RKO (cell line): Measurements from ENCODE around the gene DYNLT3.

Experiments used
- DNase-seq: peaks from one replicate; pipeline ENCODE4 v3.0.0-alpha.2; 2016; ENCODE audit warnings: low spot score

Gene DYNLT3

DNA sequence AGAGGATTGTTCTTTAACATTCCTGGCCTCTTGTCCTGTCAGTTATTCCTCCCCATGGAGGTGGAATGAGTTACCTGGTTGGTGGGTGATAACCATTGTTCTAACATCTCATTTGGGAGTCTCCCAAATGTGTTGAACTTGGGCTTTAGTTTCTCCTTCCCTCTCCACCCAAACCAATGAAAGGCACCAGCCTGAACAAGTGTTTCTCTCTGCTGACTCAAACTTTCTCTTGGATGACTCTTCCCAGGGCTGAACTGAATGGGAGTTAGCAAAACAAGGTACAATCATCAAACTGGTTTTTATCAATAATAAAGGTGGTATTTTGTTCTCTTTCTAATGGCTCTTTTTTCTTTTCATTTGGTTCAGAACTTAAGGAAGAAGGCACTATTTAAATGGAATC, 2.7 kb downstream of the DYNLT3 start:
- no peak for DNase-seq

- no peak for DNase-seq
Observed at GRCh38 chrX:37840931-37841330, 6.4 kb downstream of the DYNLT3 start.

DNA sequence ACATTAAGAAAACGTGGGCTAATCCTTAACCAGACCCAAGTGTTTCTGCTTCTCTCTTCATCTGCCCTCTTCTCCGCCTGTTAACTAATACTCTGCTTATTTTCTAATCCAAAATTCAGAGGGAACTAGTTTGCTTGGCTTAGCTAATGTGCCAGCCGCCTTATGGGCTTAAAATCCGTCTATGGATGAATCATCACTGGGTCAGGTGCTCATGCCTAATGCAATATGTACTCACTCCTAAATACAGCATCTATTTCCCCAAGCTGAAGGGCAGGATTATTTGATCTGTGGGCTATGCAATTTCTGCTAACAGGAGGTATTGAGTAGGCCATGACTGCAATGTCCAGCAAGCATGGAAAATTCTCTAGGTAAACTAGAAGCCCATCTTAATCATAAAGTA, 12.4 kb downstream of the DYNLT3 start:
- DNase-seq = peak; percentile 49

GRCh38 chrX:37830371-37830770, 17.0 kb downstream of the DYNLT3 start:
- DNase-seq = no peak

DNA sequence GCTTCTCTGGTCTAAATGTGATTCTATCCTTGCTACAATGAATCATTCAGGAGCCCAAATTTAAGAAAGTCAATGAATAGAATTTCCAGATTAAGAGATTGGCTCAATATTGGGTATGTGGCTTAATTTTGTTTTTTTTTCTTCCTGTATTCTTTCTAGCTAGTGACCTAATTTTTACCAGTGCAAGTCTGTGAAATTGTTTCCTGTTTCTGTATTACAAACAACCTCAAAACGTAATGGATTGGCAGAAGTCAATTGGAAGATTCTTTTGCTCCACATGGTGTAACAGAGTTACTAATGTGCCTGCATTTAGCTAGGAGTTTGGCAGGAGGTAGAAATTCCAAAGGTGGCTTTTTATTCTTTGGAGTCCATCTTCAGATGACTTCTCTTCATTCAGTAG, 17.6 kb downstream of the DYNLT3 start:
- no peak for DNase-seq

DNA sequence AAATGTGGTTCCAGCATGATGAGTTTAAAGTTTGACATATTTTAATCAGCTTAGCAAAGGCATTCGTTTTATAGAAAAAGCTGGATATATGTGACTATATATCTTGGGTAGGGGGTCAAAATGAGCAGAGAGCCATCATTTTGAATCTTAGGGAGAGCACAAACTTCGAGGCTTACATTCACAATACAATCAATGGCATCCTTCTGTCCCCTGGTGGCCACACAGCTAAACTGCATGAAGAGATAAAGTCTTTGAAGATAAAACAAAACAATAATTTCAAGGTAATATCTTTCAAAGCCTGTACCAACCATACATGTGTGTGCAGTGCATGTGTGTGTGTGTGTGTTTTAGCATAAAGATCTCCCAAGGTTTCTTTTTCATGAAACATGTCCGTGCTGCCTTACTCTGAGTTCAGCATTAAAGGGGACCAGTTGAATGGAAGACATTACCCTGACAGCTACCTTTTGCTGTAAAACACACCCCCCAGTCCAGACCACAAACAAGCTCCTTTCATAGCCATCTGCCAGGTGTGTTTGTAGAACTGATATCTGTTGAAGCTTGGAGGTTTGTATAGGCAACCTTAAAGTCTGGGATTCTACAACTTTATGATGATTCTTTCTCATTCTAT, 22.0 kb downstream of the DYNLT3 start:
- DNase-seq = peak; percentile 60

- no peak for DNase-seq
Observed at GRCh38 chrX:37824491-37825214, 22.7 kb downstream of the DYNLT3 start.

DNA sequence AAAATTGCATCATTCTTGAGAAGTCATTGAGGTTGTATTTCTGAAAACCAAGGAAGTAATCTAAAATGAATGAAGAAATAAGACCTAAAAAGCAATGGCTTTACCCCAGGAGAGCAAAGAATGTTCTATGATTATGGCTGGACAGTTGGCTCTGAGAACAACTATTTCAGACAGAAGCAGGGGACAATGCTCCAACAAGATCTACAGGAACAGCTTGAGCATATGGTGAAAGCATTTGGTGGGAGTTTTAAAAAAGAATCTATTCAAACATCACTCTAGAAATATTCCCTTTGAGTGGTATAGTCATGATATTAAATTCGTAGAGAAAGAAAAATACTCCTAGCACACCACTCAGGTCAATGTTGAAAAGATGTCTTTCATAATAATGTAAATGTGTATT, 26.7 kb downstream of the DYNLT3 start:
- DNase-seq = no peak

- DNase-seq = no peak
Observed at GRCh38 chrX:37818031-37818430, 29.3 kb downstream of the DYNLT3 start.

GRCh38 chrX:37817579-37817978, 29.8 kb downstream of the DYNLT3 start:
- DNase-seq = no peak

GRCh38 chrX:37817176-37817575, 30.2 kb downstream of the DYNLT3 start:
- no peak for DNase-seq

DNA sequence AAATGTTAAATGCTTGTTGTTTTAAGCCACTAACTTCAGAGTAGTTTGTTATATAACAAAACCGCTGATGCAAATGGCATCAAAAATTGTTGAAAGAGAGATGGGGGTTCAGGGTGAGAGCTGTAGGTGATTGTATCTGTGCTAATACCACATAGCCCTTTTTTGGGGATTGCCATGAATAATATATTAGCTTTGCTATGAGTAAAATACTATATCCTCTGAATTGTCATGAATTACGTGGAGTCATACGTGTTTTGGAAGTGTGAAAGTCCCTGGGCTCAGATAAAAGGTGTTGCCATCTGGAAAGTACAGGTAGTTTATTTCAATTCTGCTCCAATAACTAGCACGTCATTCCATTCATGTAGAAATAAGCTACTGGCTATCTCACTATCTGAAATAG, 30.6 kb downstream of the DYNLT3 start:
- DNase-seq = no peak

DNA sequence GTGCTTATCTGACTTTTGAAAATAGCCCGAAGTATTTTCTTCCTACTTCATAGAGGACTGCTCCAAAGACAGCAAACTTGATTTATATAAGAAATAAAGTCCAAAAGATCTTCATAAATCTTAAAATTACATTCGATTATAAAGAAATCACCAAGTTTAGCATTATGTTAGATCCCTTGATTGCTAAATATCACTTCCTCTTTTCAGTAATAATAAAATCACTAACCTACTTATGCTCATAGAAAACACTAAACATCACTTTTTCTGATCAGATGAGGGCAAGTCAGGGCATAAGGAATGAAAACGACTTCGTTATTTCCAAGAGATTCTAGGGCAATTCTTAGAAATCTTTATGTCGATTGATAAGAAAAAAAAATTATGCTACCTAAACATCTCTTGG, 32.0 kb downstream of the DYNLT3 start:
- DNase-seq = no peak

- no peak for DNase-seq
Observed at GRCh38 chrX:37813570-37813969, 33.8 kb downstream of the DYNLT3 start.

- DNase-seq = no peak
Observed at GRCh38 chrX:37812110-37812509, 35.3 kb downstream of the DYNLT3 start.

- DNase-seq = no peak
Observed at GRCh38 chrX:37809970-37810369, 37.4 kb downstream of the DYNLT3 start.

- DNase-seq = no peak
Observed at GRCh38 chrX:37803057-37803456, 44.3 kb downstream of the DYNLT3 start.

GRCh38 chrX:37802028-37802427, 45.3 kb downstream of the DYNLT3 start:
- DNase-seq = no peak

DNA sequence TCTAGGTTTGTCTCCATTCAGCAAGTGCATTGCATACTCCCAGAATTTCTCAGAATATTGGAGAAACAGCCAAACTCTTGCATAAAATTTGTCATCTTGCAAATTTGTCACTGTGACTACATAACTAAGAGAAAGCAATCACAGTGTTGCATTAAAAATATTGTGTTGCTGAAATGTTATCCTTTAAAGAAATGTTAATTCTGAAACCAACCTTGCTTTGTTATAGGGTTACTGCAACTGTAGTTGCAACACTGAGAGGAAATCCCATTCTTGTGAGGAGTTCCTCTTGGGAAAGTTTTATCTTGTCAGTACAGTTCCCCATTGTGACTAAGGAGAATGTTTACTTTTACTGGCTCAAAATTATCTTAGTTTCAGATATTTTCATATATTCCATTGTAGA, 46.7 kb downstream of the DYNLT3 start:
- no peak for DNase-seq

DNA sequence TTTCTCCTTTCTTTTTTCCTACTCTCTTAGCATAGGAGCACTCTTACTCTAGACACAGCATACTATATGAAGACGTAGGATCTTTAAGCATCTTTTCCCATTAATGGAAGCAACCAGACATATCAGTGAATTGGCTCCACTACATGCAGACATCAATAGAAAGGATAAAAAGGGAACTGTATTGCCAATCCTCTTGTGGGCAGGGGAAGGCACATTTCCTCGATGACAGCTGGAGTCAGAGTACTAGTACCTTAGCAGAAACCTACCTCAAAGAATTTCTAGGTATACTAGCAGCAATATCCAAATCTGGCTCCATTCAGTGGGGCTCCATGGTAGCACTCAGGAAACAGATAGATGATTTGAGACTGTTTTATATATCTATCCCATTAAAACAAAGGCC, 47.4 kb downstream of the DYNLT3 start:
- DNase-seq = no peak

- no peak for DNase-seq
Observed at GRCh38 chrX:37796805-37797204, 50.6 kb downstream of the DYNLT3 start.

DNA sequence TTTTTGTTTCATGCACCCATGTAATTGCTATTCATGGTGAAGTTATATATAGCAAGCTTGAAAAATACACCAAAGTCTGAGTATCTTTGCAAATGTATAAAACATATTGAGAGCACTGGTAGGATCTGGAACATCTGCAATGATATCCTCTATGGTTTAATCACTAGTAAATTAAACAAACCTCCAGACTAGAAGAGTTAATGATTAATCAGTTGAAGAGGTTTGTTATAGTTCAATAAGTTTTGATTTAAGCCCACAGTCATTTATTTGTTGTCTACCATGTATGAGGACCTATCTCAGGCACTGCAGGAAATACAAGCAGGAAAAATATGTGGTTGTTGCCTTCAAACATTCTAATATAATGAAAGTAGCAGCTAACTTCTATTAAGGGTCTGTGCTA, 51.1 kb downstream of the DYNLT3 start:
- no peak for DNase-seq
